Spleen (tissue), 11 donors: ENCODE results near the gene SNAP47. TPM values are rescaled to one million over a fixed set of nuclear protein-coding genes. Genes with fewer than 3 reads are reported as not detected.

Source experiments
- DNase-seq: peaks from one replicate; pipeline ENCODE4 v3.0.0-alpha.2; 2020
- H3K27ac ChIP-seq, 8 donors: fragments of 200-600 bp; sonication (generic) in 7 of 8; 1 replicate in 4 of 8; 2 replicates in 4 of 8; pipeline versions ENCODE4 v1.5.0 to v1.8.0; 2016 to 2021; ENCODE audit warnings: inconsistent platforms in 4 of 8, mild to moderate bottlenecking in 4 of 8, moderate library complexity in 1 of 8
- H3K27me3 ChIP-seq, 7 donors: fragments of 200-600 bp; sonication (generic) in 6 of 7; replicated peaks in 1 of 7; 1 replicate in 4 of 7; 2 replicates in 3 of 7; pipeline versions ENCODE4 v1.5.0 to v1.8.0; 2016 to 2021; ENCODE audit warnings: inconsistent platforms in 3 of 7, mild to moderate bottlenecking in 1 of 7
- H3K36me3 ChIP-seq, 6 donors: fragments of 200-600 bp; sonication (generic) in 5 of 6; 1 replicate in 4 of 6; 2 replicates in 2 of 6; pipeline versions ENCODE4 v1.5.0 to v1.8.0; 2016 to 2021; ENCODE audit warnings: inconsistent platforms in 2 of 6
- H3K4me1 ChIP-seq, 6 donors: fragments of 200-600 bp; sonication (generic) in 5 of 6; 1 replicate in 3 of 6; 2 replicates in 3 of 6; pipeline versions ENCODE4 v1.5.0 to v1.8.0; 2016 to 2021; ENCODE audit warnings: inconsistent platforms in 3 of 6
- H3K4me3 ChIP-seq, 8 donors: fragments of 200-600 bp; sonication (generic) in 7 of 8; 1 replicate in 4 of 8; 2 replicates in 4 of 8; pipeline versions ENCODE4 v1.5.0 to v1.8.0; 2016 to 2021; ENCODE audit warnings: inconsistent platforms in 4 of 8, mild to moderate bottlenecking in 4 of 8, moderate library complexity in 2 of 8
- H3K9me3 ChIP-seq, 8 donors: fragments of 200-600 bp; sonication (generic) in 7 of 8; 1 replicate in 4 of 8; 2 replicates in 4 of 8; pipeline versions ENCODE4 v1.5.0 to v1.8.0; 2016 to 2021; ENCODE audit warnings: inconsistent platforms in 4 of 8
- CTCF ChIP-seq, 11 experiments: fragments of 200-600 bp in 7 of 11; fragments of 450-650 bp in 4 of 11; sonication (generic) in 4 of 11; IDR thresholded peaks in 8 of 11; conservative IDR thresholded peaks in 3 of 11; 1 replicate in 7 of 11; 2 replicates in 4 of 11; pipeline versions ENCODE4 v1.4.0 to v1.8.0; 2016 to 2021; ENCODE audit warnings: antibody characterized with exemption in 11 of 11, inconsistent platforms in 4 of 11, mild to moderate bottlenecking in 1 of 11
- POLR2A ChIP-seq, 3 donors: fragments of 450-650 bp; IDR thresholded peaks; one replicate each; pipeline ENCODE4 v1.5.1; 2017; ENCODE audit warnings: antibody characterized with exemption in 3 of 3, mild to moderate bottlenecking in 1 of 3
- POLR2AphosphoS5 ChIP-seq, 3 donors: sonication (generic); formaldehyde crosslinking; IDR thresholded peaks; one replicate each; pipeline ENCODE4 v1.5.1; 2017; ENCODE audit warnings: antibody characterized with exemption in 3 of 3
- WGBS, 5 donors: extraction: QIAGEN DNeasy Blood & Tissue Kit in 3 of 5; methylation state at CpG; one replicate each; pipeline versions ENCODE4 v1.1.5 to v1.1.7; 2013 to 2018; 5-methylcytosine and 5-hydroxymethylcytosine counted together
- intact Hi-C: fragments of 100-400 bp; cut with DNase I; formaldehyde crosslinking; loops from one replicate; pipeline ENCODE4 v1.15.0; 2023; ENCODE audit warnings: low total_unique reads
- polyA plus RNA-seq, 3 donors: library from polyadenylated mRNA; stranded (reverse); fragments of 200-250 nt; gene quantifications; one replicate each; pipeline ENCODE4 v1.2.1, GENCODE V29; 2013
- total RNA-seq, 7 donors: library from RNA; depleted of rRNA in 3 of 7; stranded (reverse); fragments of >200 nt in 3 of 7; fragmentation: NEBNext Ultra II Directional in 4 of 7; extraction: Animal tissue kit (Norgen Biotek cat#: 25700) in 4 of 7; gene quantifications; one replicate each; pipeline versions ENCODE4 v1.1.0 to v1.2.1, GENCODE V29; 2016 to 2021
- donor health status: healthy with polysubstance abuse.
- donor health status: DM: no; HTN: no; CAD: no; lungs with moderate emphysema.
- donor health status: DM: no; HTN: no; CAD: no.
- donor health status: Bipolar disorder and iron deficiency.
- donor health status: healthy.
- donor health status: DM: no; HTN: no; CAD: no.
- donor health status: DM: yes; HTN: yes; CAD: no.

The SNAP47 gene
- total and polyA plus RNA-seq, 10 donors = 10.0 to 42.7 (median 22.1) TPM

DNA sequence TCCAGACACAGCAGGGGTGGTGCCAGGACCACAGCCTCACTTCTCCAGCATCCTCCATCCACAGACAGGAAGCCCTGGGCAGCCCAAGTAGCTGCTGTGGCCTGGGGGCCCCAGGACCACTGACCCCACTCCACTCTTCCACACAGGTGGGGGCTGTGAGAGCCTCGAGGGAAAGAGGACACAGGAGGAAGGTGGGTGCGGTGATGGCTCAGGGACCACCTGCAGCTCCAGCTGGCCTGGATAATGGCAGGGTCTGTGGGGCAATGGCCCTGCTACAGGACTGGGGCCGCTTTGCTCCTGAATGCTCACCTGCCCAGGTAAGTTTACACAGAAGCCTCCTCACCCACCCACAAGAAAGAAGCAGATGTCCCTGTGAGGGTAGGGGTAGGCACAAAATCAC lies 61.9 kb downstream of the SNAP47 start:
- Histone ChIP-seq H3K27me3 (peaks cover 0 to 5% (median 0%) of the 10 kb centered on the region in 7 donors), H3K4me3 (no peak overlapping the region), H3K36me3 (no peaks in the 10 kb centered on the region), H3K9me3 (no peaks in the 10 kb centered on the region), H3K27ac (no peak overlapping the region), H3K4me1 (peaks cover 0 to 8% (median 0%) of the 10 kb centered on the region in 6 donors)
- 80 to 97% (median 90%) methylated on average over 3 of the region's 3 CpGs for WGBS, 5 donors
- no peak for DNase-seq
- TF ChIP-seq POLR2A (IDR thresholded peaks at IDR 0.05) = no peak
- no peak for TF ChIP-seq CTCF (IDR thresholded peaks at IDR 0.05 in 8 of 11, conservative IDR thresholded peaks at IDR 0.05 in 3 of 11)
- no peak for TF ChIP-seq POLR2AphosphoS5 (IDR thresholded peaks at IDR 0.05)
- intact Hi-C loops = no loop called here

DNA sequence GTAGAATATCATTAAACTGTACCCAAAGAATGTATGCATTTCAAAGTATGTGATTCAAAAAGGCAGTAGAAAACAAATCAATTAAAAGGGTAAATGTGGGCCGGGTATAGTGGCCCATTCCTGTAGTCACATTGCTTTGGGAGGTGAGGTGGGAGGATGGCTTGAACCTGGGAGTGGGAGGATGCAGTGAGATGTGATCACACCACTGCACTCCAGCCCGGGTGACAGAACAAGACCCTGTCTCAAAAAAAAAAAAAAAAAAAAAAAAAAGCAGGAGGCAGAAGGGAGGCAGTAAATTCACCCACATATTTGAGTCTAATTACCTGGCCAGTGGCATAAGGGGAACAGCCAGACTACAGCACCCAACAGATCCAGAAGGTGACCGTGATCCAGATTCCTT lies 62.4 kb downstream of the SNAP47 start:
- WGBS, 5 donors = 78 to 90% (median 88%) methylated on average over 3 of the region's 3 CpGs
- Histone ChIP-seq H3K4me1 (peaks cover 0 to 8% (median 0%) of the 10 kb centered on the region in 6 donors), H3K36me3 (no peaks in the 10 kb centered on the region), H3K27me3 (peaks cover 0 to 5% (median 0%) of the 10 kb centered on the region in 7 donors), H3K9me3 (no peaks in the 10 kb centered on the region), H3K27ac (no peak overlapping the region), H3K4me3 (no peak overlapping the region)
- no peak for DNase-seq
- TF ChIP-seq POLR2A (IDR thresholded peaks at IDR 0.05) (no peak), CTCF (IDR thresholded peaks at IDR 0.05 in 8 of 11, conservative IDR thresholded peaks at IDR 0.05 in 3 of 11) (no peak), POLR2AphosphoS5 (IDR thresholded peaks at IDR 0.05) (no peak)
- intact Hi-C loops = no loop called here

DNA sequence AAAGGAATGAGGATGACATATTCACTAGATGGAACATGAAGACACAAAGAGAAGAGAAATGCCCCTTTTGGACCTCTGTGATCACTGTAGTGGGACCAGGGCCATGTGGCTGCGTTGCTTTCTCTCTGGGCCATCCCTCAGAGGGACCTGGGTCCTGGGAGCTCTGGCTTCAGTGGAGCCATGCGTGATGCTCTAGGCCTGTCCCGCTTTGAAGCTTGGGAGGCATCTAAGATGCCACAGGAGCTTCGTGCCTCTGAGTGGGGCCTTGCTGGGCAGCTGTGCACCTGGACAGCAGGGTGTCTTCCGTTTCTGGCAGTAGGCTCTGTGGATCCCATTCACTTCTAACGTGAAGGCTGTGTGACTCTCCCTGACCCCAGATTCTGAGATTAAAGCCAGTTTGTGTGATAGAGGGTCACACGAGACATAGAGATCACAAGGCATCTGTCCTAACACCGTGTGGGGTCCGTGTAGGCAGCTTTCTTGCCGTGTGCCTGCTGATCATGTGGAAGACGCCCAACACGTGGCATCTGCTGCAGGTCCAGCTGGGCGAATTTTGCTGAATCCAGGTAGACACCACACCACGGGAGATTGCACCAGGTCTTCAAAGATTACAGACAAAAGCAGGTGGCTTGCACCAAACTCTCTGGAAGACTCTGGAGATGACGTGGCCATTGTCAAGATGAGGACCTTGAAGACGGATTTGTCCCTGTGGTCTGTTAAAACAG lies 63.0 kb downstream of the SNAP47 start:
- TF ChIP-seq POLR2A (IDR thresholded peaks at IDR 0.05) = no peak
- TF ChIP-seq CTCF (IDR thresholded peaks at IDR 0.05 in 8 of 11, conservative IDR thresholded peaks at IDR 0.05 in 3 of 11) = no peak
- no peak for TF ChIP-seq POLR2AphosphoS5 (IDR thresholded peaks at IDR 0.05)
- DNase-seq = no peak
- H3K9me3 ChIP-seq = peaks cover 0 to 2% (median 0%) of the 10 kb centered on the region in 8 donors
- H3K36me3 ChIP-seq = no peaks in the 10 kb centered on the region
- intact Hi-C loops = no loop called here
- no peak overlapping the region for H3K4me3 ChIP-seq
- peaks cover 0 to 5% (median 0%) of the 10 kb centered on the region in 7 donors for H3K27me3 ChIP-seq
- 74 to 88% (median 85%) methylated on average over 11 to 16 of the region's 16 CpGs for WGBS, 5 donors
- H3K27ac ChIP-seq = no peak overlapping the region
- peaks cover 0 to 8% (median 0%) of the 10 kb centered on the region in 6 donors for H3K4me1 ChIP-seq

- Histone ChIP-seq H3K4me3 (no peak overlapping the region), H3K4me1 (peaks cover 0 to 2% (median 0%) of the 10 kb centered on the region in 6 donors), H3K27me3 (peaks cover 0 to 9% (median 0%) of the 10 kb centered on the region in 7 donors), H3K9me3 (peaks cover 0 to 15% (median 0%) of the 10 kb centered on the region in 8 donors), H3K36me3 (no peaks in the 10 kb centered on the region), H3K27ac (no peak overlapping the region)
- WGBS, 5 donors = 75 to 86% (median 79%) methylated on average over 1 of the region's 1 CpG
- no peak for DNase-seq
- TF ChIP-seq CTCF (IDR thresholded peaks at IDR 0.05 in 8 of 11, conservative IDR thresholded peaks at IDR 0.05 in 3 of 11) = no peak
- no peak for TF ChIP-seq POLR2A (IDR thresholded peaks at IDR 0.05)
- no peak for TF ChIP-seq POLR2AphosphoS5 (IDR thresholded peaks at IDR 0.05)
- intact Hi-C loops = no loop called here
Measured at GRCh38 chr1:227799756-227800155, 64.5 kb downstream of the SNAP47 start.
